SH-SY5Y (cell line): ENCODE data around the gene CCDC81.

Source experiments
- GATA2 ChIP-seq: IDR thresholded peaks from 2 replicates; pipeline ENCODE4 v1.6.1; 2011; ENCODE audit warnings: mild to moderate bottlenecking, low read depth, low read length
- GATA3 ChIP-seq: IDR thresholded peaks from 2 replicates; pipeline ENCODE4 v1.6.1; 2011; ENCODE audit warnings: low read depth, mild to moderate bottlenecking, low read length, moderate library complexity

Gene CCDC81

DNA sequence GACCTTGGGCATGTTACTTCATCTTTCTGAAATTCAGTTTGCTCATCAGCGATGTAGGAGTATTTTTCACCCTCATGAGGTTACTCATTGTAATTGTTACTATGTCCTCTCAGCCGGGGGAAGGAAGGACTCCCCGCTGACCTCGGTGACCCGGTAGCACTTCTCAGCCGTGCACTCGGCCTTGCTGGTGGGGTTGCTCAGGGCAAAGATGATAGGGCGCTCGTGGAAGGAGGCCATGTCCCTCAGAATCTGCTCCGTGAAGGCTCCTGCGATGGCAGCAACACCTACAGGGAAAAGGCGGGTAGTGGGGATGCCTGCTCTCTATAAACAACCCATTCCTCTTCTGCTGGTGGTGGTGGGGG is 72.2 kb downstream of the CCDC81 start:
- TF ChIP-seq GATA3 (no peak), GATA2 (no peak)

DNA sequence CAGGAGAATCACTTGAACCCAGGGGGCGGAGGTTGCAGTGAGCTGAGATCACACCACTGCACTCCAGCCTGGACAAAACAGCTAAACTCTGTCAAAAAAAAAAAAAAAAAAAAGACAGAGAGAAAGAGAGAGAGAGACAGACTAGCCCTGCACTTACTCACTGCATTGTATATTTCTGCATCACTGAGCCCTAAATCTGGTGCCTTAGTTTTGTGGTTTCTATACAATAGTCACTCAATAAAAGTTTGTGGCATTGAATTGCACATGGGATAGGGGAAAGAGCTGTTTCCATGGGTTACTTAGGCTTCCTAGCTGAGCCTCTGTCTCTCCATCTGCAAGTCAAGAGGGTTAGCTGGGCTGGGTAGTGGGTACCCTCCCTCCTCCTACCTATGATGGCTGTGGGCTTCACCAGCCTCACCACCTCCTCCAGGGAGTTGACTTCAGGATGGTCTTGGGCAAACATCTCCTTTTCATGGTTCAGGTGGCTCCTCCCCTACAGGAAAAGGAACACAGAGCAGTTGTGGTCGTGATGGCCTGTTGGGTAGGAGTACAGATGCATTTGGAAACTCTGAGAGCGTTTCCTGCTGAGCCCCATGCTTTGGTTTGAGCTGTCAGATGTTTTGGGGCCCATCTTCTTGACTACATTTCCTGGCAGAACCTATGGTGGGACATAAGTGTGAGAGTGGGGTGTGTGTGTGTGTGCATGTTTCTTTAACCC is 73.2 kb downstream of the CCDC81 start:
- TF ChIP-seq GATA3 = no peak
- no peak for TF ChIP-seq GATA2

DNA sequence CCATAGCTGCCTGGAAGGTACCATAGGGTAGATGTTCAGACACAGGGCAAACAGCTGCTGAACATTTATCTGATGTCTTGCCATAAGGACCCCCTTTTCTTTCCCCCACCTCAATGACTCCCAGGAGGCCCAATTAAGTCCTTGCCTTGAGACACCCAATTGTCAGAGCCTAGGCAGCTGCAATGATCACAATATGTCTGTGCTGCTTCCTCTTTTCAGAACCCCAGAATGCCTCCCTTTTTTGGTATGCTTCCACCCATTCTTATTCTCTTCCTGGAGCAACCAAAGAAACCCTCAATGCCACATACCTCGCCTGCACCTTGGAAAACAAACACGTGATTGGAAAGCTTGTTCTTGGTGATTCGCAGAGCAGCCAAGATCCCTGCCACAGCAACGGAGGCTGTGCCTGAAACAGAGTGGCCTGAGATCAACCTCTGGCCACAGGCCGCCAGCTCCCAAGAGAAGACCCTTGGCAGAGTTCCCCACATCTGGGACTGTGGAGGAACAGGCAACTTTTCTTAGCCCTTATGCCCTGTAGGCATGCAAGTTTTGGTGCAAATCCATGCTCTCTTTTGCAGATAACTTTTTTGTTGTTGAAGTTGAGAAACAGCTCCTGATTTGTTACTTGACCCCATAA is 75.4 kb downstream of the CCDC81 start:
- no peak for TF ChIP-seq GATA2

DNA sequence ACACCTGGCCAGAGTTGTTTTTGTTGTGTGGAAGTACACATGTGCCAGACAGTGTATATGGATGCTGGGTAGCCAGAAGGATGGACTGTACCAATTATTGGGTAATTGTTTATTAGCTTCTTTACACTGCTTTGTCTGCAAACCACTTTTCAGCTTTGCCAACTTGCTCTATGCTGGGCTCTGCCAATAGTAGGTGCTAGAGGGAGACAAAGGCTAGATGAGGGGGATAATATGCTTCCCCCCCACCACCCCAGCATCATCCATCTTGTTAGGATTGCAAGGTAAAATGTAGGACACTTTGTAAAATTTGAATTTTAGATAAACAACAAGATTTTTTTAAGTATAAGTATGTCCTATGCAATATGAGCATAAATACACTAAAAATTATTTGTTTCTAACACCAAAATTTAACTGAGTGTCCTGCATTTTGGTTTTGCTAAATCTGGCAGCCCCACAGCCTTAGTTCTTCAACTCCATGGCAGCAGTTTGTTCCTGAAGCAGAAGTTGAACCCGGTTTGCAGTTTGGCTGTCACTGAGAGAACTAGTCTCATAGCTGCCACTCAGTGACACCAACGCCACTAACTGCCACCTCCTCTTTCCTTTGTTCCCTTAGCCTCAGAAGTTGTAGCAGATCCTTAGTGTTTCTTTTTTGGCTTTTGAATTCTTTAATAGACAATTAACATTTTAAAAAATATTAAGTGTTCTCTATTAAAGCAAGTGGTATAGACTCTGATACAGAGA is 78.8 kb downstream of the CCDC81 start:
- TF ChIP-seq GATA3 = no peak
- TF ChIP-seq GATA2 = no peak

DNA sequence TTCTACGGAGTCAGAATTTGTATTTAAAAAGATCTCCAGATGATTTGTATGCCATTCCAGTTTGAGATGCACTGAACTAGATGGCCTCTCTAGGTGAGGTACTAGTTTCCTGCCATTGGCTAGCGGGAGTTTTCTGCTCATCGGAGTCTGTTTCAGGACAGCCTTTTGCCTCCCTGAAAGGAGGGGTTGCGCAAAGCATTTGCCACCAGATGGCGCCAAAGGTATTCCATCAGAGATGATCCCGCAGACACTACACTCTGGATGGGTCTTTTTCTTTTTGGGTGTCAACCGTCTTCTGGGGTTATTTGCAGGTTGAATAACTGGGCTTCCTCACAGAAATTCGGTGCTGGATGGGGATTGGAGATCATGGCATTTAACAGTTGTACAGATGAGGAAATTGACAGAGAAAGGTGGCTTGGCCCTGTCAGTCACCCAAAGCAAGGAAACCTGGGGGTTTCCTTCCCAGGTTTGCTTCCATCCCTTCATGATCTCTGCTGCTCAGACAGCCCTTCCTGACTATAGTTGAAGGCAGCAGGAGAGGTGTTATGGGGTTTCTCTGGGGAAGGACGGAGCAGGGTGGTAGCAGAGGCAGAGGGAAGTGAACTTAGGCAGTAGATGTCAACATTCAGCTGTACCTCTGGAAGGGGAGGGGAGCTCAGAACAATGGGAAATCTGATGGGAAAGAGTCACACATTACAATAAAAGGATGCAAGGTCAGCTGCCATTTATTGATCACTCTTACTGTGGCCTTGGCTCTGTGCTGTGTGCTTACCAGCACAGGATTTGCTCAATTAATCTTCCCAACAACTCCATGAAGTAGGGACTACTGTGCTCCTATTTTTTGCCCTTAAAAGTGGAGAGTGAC is 81.6 kb downstream of the CCDC81 start:
- no peak for TF ChIP-seq GATA3
- TF ChIP-seq GATA2 = no peak

DNA sequence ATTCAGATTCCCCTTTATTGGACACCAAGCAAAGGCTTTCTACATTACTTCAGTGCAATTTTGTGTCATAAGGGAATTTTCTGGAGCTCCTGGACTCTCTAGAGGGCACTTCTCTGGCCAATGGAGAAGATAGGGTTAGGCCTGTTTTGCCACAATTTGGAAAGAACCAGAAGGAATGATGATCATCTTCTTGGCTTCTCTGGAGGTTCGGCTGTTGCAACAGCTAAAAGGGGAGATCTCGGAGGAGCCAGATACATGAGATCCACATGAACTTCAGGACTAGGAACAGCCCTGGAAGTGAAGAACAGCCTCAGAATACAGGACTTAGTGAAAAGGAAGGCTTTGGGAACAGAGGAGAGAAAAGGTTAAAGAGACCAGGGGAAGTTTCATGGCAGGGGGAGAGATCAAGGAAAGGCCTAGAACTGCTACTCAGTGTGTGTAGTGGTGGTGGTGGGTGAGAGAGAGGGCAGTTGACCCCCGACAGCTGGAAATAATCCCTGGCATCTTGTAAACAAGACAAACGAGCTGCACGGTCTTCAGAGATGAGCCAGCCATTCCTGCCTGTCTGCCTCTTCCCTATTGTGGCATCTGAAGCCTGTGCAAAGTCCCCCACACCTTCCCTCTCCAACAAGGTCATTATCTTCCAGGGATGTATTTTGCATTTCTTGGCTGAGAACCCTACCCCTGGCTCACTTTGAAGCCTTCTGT is 83.8 kb downstream of the CCDC81 start:
- TF ChIP-seq GATA2 = no peak
- TF ChIP-seq GATA3 = no peak

DNA sequence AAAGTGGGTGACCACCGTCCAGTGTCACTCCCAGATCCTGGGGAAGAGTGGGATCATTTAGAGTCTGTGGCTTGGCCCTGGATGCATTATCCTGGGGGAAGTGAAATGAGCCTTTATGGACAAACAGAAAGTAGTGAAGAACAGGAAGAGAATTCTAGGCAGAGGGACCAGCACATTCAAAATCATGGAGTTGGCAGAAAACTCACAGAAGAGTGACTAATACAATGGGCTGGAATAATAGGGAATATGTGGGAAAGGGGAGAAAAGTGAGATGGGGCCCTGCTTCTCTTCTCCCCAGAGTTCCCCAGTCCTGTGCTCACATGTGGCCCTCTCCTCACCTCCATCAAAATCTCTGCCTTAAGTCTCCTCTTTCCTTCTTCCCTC is 84.3 kb downstream of the CCDC81 start:
- TF ChIP-seq GATA2 = no peak
- TF ChIP-seq GATA3 = no peak

DNA sequence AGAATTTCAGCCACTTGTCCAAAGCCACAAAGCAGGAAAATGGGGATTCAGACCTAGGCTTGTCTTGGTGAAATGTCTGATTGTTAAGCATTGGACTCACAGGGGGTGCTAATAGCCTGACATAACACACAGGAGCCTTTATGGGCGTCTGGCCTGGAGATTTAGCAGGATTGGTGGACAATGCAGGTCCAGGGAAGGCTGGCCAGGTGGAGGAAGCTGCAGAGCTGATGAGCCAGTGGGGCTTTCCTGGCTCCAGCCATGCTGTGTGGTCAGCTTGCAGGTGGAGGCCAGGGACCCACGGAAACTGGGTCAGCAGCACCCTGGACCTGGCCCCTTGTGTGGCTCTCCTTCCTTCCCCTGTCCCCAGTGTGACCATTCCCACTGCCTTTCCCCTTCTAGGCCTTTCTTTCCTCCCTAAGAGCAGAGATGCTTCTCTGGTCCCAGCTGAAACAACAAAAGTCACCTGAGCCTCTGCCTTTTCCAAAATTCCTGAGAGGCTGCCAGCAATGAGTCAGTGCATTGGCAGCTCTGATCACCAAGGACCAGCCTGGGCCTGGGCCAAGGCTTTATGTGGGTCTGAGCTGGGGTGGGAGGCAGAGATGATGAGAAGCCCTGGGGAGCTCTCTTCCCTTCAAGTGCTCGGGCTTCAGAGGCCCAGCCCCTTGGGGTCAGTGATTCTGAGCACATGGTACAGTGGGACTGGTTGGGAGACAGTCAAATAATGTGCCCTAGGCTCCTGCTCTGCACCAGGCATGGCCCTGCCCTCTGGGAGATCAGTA is 85.2 kb downstream of the CCDC81 start:
- no peak for TF ChIP-seq GATA2
- TF ChIP-seq GATA3 = no peak

DNA sequence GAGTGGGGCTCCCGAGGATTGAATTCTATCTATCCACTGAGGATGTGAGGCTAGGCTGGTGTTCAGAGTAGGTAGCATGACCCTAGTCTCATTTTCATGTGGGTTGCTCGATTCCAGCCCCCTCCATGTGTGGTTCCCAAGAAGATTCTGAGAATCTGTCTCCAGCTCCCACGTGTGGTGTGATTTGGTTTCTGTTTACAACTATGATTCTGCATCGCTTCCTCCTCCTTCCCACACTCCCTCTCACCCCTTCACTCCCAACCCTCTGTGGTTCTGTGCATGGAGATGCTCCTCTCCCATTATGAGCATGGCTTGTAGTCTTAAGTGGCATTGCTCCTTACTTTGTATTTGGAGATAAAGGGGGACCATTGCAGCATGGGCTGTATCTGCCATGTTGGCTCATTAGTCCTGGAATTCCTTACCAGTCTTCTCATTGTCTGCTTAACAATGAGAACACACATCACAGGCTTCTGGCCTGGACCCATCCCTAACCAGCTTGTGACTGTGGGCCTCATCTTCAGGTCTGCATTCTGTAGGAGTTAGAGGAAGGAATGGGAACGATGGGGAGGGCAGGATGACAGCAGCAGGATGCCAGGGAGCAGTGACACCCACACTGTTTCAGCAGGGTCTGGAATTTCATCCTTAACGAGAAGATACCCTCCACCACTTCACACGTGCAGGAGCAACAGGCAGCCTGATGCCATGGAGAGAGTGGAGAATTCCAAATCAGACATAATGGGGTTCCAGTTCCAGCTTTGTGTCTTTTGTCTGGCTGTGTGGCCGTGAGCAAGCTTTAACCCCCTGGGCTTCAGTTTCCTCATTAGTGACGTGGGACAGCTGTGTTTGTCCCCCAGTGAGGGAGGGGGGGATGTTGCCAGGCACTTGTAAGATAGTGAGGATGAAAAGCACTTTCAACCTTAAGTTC is 86.0 kb downstream of the CCDC81 start:
- TF ChIP-seq GATA3 = no peak
- no peak for TF ChIP-seq GATA2

DNA sequence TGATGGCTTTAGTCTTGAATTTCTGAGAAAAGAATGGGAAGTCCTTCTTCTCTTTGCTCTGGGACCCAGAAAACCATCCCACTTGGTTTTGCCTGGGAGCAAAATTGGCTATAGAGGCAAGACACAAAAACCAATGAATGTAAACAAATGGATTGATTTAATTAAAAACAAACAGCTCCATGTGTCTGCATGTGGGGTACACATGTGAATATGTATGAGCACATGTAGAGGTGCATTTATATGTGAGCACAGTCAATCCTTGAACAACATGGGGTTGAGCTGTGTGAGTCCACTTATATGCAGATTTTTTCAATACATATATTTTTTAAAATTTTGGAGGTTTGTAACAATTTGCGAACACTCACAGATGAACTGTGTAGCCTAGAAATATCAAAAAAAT is 87.2 kb downstream of the CCDC81 start:
- no peak for TF ChIP-seq GATA3
- no peak for TF ChIP-seq GATA2

DNA sequence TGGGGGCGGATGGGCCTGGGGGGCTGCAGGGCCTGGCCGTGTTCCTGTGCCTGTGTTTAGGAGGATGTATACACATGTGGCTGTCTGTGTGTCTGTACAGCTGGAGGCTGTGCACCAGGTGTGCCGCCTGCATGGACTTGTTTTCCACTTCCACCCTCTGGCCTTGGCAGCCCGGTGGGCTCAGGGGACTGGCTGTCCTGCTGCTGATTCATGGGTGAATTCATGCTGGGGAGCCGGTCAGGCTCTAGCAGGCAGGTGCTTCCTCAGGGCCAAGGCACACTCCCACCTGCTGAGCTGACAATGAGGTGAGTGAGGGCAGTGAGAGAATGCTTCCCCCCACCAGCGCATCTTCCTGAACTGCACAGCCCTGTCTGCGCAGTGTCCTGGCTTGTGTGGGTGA is 88.4 kb downstream of the CCDC81 start:
- no peak for TF ChIP-seq GATA3

DNA sequence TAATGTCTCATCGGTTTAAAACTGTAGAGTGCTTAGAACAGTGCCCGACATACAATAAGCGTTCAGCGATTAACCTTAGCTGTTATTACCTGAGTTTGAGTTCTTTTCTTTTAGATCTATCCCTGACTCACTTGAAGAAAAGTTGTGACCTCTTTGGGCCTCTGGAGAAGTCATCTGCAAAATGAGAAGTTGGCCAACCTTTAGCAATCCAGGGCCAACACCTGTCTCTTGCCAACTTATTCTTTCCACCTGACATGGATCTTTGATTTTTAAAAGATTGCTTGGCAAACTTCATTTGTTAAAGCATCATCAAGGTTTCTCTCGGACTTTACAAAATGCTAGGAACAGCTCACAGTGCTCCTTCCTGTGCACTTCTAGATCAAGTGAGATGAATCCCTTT is 89.3 kb downstream of the CCDC81 start:
- TF ChIP-seq GATA2 (no peak), GATA3 (no peak)
